ENCODE measurements around the gene MYL11.
"Not testable (repeated sequence)": the region's sequence is repeated elsewhere in the genome, so short reads cannot be mapped to it uniquely, and the experiment has no call there.

Gene MYL11

GRCh38 chr16:30371248-30371816, 3.3 kb upstream of the MYL11 start:
- no peak for DNase-seq

- no peak for DNase-seq
Observed at GRCh38 chr16:30372038-30372712, 2.4 kb upstream of the MYL11 start.

- no peak for DNase-seq
Observed at GRCh38 chr16:30372725-30373124, 1.9 kb upstream of the MYL11 start.

- no peak for DNase-seq
Observed at GRCh38 chr16:30375864-30376263, 1.3 kb downstream of the MYL11 start.

DNA sequence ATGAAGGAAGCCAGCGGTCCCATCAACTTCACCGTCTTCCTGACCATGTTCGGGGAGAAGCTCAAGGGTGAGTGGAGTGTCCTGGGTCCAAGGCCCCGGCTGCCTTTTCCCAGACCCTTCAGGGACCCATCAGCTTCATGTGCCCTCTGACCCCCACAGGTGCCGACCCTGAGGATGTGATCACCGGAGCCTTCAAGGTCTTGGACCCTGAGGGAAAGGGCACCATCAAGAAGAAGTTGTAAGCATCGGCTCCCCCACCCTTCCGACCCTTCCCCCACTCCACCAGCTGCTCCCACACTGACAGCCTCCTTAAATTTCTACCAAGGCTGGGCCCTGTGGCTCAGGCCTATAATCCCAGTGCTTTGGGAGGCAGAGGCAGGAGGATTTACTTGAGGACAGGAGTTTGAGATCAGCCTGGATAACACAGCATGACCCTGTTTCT, 1.9 kb downstream of the MYL11 start:
- DNase-seq: no peak

DNA sequence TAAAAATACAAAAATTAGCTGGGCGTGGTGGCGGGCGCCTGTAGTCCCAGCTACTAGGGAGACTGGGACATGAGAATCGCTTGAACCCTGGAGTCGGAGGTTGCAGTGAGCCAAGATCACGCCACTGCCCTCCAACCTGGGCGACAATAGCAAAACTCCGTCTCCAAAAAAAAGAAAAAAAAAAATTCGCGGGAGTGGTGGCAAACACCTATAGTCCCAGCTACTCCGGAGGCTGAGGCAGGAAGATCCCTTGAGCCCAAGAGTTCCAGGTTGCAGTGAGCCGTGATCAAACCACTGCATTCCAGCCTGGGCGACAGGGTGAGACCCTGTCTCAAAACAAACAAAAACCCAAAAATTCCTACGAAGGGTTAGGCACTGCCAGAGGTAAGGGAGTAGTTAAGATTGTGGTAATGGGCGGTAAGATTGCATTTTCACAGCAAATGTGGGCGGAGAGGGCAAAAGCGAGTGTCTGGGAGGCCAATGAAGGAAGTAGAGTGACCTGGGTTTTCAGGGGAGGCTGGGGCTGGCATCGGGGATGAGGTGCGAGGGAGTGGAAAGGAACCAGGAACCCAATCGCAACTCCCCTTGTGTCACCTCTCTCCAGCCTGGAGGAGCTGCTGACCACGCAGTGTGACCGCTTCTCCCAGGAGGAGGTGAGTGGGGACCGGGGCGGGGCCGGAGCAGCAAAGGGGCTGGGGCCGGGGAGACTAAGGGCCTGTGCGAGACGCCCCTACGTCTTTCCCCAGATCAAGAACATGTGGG, 2.6 kb downstream of the MYL11 start:
- no peak for DNase-seq

DNA sequence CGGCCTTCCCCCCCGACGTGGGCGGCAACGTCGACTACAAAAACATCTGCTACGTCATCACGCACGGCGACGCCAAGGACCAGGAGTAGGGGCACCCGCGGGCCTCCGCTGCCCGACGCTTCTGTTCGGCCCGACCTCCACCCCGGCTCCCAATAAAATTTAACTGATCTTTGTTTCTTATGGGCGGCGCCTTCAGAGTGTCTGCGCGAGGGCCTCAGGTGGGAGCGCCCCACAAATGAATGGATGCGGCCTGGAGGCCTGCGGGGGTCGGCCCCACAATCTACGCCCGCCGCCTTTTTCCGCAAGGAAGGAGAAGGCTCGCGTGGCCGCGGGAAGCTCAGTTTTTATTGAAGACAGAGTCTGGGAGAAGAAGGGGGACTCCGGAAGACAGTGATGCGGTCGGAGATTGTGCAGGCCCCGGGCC, 3.2 kb downstream of the MYL11 start:
- DNase-seq: peak; percentile 89

- peak; percentile 97 for DNase-seq
Observed at GRCh38 chr16:30378236-30379157, 3.9 kb downstream of the MYL11 start.

DNA sequence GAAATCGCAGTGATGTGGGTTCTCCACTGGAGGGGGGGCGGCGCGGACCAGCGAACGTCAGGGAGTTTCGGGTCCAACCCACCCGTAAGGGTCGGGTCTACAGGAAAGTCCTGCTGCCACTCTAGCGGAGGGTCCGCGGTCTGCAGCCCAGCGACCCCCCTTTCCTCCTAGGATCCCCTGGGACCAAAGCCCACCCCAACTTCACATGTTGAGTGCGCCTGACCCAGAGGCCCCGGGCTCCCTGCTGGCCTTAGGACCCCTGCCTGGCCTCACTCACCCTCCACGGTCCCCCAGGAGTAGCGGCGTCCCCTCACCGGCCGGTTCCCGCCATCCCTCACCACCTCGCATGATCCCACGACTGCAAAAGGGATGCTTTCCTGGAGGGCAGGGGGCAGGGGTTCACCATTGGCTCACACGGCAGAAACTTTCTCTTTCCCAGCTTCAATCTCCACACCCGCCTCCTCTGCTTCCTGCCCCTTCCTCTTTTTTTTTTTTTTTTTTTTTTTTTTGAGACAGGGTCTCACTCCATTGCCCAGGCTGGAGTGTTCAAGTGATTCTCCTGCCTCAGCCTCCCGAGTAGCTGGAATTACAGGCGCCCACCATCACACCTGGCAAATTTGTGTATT, 4.7 kb downstream of the MYL11 start:
- DNase-seq: no peak

- no peak for DNase-seq
Observed at GRCh38 chr16:30380072-30380802, 5.6 kb downstream of the MYL11 start.

- no peak for DNase-seq
Observed at GRCh38 chr16:30380803-30381208, 6.2 kb downstream of the MYL11 start.

DNA sequence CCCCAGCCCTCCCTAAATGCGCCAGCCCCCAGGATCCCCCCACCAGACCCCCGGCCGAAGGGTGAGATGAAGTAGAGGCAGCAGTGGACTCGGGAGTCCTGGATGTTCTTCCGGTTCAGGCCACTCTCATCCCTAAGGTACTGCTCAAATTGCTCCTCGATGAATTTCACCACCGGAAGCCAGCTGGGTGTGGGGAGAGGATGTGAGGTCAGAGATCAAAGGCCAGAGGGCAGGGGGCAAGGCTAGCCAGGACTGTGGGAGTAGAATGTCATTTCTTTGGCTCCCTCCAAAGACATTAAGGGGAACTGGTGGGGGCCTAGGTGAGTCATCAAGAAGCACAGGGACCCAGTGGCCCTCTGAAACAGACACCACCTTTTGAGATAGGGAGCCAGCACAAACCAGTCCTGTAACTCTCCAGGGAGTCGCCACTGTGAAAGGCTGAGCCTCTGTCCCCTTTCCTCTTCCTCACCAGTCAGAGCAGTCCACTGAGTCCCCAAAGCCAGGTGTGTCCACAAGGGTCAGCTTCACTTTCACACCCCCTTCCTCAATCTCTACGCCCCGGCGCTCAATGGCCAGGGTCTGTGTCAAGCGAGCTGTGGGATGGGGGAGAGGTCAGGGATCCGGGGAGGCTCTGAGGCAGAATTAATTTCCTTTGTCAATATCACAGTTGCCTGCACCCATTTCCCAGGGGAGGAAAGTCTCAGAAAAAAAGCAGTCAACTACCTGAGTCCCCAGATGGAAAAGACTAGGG, 6.9 kb downstream of the MYL11 start:
- DNase-seq: no peak

GRCh38 chr16:30382111-30382881, 7.7 kb downstream of the MYL11 start, which contains the start of gene SEPTIN1:
SEPTIN1 (minus strand) TSS chr16:30382561; CDS start chr16:30382542, 19 bp downstream.
- no peak for DNase-seq

DNA sequence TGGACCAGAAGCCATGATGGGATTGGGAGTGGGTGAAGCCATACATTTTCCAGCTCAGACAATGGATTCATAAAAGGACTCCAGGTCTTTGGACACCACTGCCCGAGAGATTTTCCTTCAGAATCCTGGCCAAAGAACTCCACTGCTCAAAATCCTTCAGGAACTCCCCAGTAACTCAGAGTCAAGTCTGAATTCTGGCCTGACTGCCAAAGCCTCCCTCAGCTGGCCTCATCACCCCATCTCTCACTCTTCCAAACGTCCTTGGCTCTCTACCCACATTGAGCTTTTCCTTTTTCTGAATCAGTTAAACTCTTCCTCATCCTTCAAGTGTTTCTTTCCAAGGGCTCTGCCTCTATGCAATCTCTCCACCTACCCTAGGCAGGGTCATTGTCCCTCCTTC, 8.9 kb downstream of the MYL11 start:
- DNase-seq: no peak

DNA sequence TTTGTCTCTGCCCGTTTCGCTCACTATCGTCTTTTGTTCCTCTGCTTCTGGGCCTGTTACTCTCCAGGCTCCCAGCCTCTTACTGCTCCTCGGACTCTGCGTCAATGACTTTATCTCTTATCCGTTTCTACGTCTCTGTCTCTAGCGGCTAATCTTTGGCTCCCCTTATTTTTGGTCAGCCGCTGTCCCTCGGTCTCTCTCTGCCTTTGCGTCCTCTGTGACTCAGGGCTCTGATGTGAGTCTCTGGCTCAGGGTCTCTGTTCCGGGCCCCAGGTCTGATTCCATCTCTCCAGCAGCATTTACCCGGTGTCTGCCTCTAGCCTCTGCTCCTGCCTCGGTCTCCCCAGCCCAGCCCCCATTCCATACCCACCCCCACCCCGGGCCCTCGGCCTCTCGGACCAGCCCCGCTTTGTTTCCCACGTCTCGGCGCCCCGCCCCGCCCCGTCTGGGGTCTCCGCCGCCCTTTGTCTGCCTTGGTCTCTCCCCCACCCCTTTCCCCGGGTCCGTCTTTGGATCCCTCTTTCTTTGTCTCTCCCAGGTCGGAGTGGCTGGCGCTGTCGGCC, 20.1 kb downstream of the MYL11 start:
- no peak for DNase-seq

- DNase-seq: peak; percentile 83
Observed at GRCh38 chr16:30395155-30395991, 20.8 kb downstream of the MYL11 start, which contains the start of gene ZNF48. ZNF48 (plus strand) TSS chr16:30395420; CDS start chr16:30395795, 375 bp downstream.

DNA sequence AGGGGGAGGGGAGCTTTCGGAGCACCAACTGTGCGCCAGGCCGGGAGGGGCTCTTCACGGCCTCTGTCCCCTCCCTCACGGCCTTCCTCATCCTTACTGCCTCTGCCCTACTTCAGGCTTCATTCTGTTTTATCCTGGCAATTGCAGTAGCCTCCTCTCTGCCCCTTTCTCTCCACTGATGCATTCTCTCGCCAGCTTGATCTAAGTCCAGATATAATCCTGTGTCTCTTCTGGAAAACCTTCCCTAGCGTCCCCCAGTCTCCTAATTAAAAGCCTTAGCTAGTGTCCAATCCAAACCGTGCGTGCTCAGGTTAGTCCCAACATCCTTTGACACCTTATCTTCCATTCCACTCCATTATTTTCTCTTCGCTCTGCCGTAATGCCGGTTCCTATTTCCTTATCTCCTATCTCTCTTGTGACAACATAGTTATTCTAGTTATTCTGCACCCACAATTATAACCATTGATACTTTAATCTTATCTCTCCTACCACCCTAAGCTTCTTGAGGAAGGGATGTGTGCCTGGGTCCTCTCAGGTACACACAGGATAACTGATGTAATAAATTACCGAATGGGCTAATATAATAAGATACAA, 21.5 kb downstream of the MYL11 start:
- DNase-seq: no peak

GRCh38 chr16:30396627-30397026, 22.0 kb downstream of the MYL11 start:
- DNase-seq: not testable (repeated sequence)
